Glutamatergic neuron (in vitro differentiated cells): ENCODE results near the gene NOS1AP. TPM values are rescaled to one million over a fixed set of nuclear protein-coding genes. Genes with fewer than 3 reads are reported as not detected.
"Not testable (repeated sequence)": the region's sequence is repeated elsewhere in the genome, so short reads cannot be mapped to it uniquely, and the experiment has no call there.

Source experiments
- DNase-seq: peaks from one replicate; pipeline ENCODE4 v3.0.0; 2022
- H3K27ac Mint-ChIP-seq: one replicate; pipeline ENCODE4 v1.8.0; 2020; ENCODE audit warnings: mild to moderate bottlenecking, mixed read lengths, inconsistent platforms; ENCODE audit not compliant: unreplicated experiment
- H3K27me3 Mint-ChIP-seq: one replicate; pipeline ENCODE4 v1.8.0; 2020; ENCODE audit warnings: mild to moderate bottlenecking, moderate library complexity, mixed read lengths, inconsistent platforms; ENCODE audit not compliant: unreplicated experiment
- H3K36me3 Mint-ChIP-seq: one replicate; pipeline ENCODE4 v1.8.0; 2020; ENCODE audit warnings: mild to moderate bottlenecking, mixed read lengths, inconsistent platforms; ENCODE audit not compliant: unreplicated experiment
- H3K4me1 Mint-ChIP-seq: one replicate; pipeline ENCODE4 v1.8.0; 2020; ENCODE audit warnings: mild to moderate bottlenecking, low read depth, mixed read lengths, inconsistent platforms; ENCODE audit not compliant: unreplicated experiment
- H3K4me3 Mint-ChIP-seq: one replicate; pipeline ENCODE4 v1.8.0; 2020; ENCODE audit warnings: mild to moderate bottlenecking, mixed read lengths, inconsistent platforms; ENCODE audit not compliant: unreplicated experiment
- H3K9me3 Mint-ChIP-seq: one replicate; pipeline ENCODE4 v1.8.0; 2020; ENCODE audit warnings: mild to moderate bottlenecking, moderate library complexity, mixed read lengths, inconsistent platforms; ENCODE audit not compliant: unreplicated experiment
- CTCF ChIP-seq: fragments of 200-600 bp; sonication (generic); IDR thresholded peaks from one replicate; pipeline ENCODE4 v1.5.0; 2021; ENCODE audit not compliant: partially characterized antibody, unreplicated experiment
- total RNA-seq: library from RNA; stranded (reverse); fragmentation: NEBNext Ultra II Directional; extraction: Animal tissue kit (Norgen Biotek cat#: 25700); gene quantifications from one replicate; pipeline ENCODE4 v1.2.1, GENCODE V29; 2021; ENCODE audit not compliant: unreplicated experiment

Gene NOS1AP
- total RNA-seq, 1 donor from 2014 or later: 12.7 TPM

GRCh38 chr1:162040001-162040400 lies 29.5 kb upstream of the NOS1AP start:
- Mint-ChIP-seq H3K4me1 (peaks cover 4% of the 10 kb centered on the region), H3K9me3 (peaks cover 2% of the 10 kb centered on the region)

GRCh38 chr1:162040657-162041056 lies 28.8 kb upstream of the NOS1AP start:
- Mint-ChIP-seq H3K36me3 (peaks cover 4% of the 10 kb centered on the region), H3K9me3 (peaks cover 2% of the 10 kb centered on the region), H3K4me1 (peaks cover 4% of the 10 kb centered on the region), H3K4me3 (no peak overlapping the region), H3K27me3 (peaks cover 2% of the 10 kb centered on the region), H3K27ac (no peak overlapping the region)
- no peak for DNase-seq
- TF ChIP-seq CTCF: no peak

More at GRCh38 chr1:162040001-162040400, 29.5 kb upstream of the NOS1AP start:
- H3K4me3 Mint-ChIP-seq: no peak overlapping the region
- H3K36me3 Mint-ChIP-seq: peaks cover 4% of the 10 kb centered on the region
- no peak for TF ChIP-seq CTCF
- peaks cover 2% of the 10 kb centered on the region for H3K27me3 Mint-ChIP-seq
- H3K27ac Mint-ChIP-seq: no peak overlapping the region
- no peak for DNase-seq

GRCh38 chr1:162042361-162042760 lies 27.1 kb upstream of the NOS1AP start:
- TF ChIP-seq CTCF: no peak
- no peaks in the 10 kb centered on the region for H3K27me3 Mint-ChIP-seq
- no peak overlapping the region for H3K4me3 Mint-ChIP-seq
- no peaks in the 10 kb centered on the region for H3K9me3 Mint-ChIP-seq
- no peak for DNase-seq
- peaks cover under 1% of the 10 kb centered on the region for H3K36me3 Mint-ChIP-seq
- no peak overlapping the region for H3K27ac Mint-ChIP-seq
- no peaks in the 10 kb centered on the region for H3K4me1 Mint-ChIP-seq

GRCh38 chr1:162046921-162047320 lies 22.6 kb upstream of the NOS1AP start:
- H3K27ac Mint-ChIP-seq: no peak overlapping the region
- DNase-seq: no peak
- no peaks in the 10 kb centered on the region for H3K9me3 Mint-ChIP-seq
- H3K4me3 Mint-ChIP-seq: no peak overlapping the region
- no peak for TF ChIP-seq CTCF
- no peaks in the 10 kb centered on the region for H3K36me3 Mint-ChIP-seq
- H3K27me3 Mint-ChIP-seq: no peaks in the 10 kb centered on the region
- no peaks in the 10 kb centered on the region for H3K4me1 Mint-ChIP-seq

GRCh38 chr1:162053949-162054348 lies 15.5 kb upstream of the NOS1AP start:
- not testable (repeated sequence) for H3K27ac Mint-ChIP-seq, H3K4me1 Mint-ChIP-seq, H3K36me3 Mint-ChIP-seq, H3K4me3 Mint-ChIP-seq, DNase-seq, H3K9me3 Mint-ChIP-seq, H3K27me3 Mint-ChIP-seq

GRCh38 chr1:162055062-162055461 lies 14.4 kb upstream of the NOS1AP start:
- no peak overlapping the region for H3K27ac Mint-ChIP-seq
- H3K4me3 Mint-ChIP-seq: no peak overlapping the region
- no peaks in the 10 kb centered on the region for H3K9me3 Mint-ChIP-seq

More at GRCh38 chr1:162055062-162055461, 14.4 kb upstream of the NOS1AP start:
- Mint-ChIP-seq H3K36me3 (no peaks in the 10 kb centered on the region), H3K4me1 (no peaks in the 10 kb centered on the region), H3K27me3 (no peaks in the 10 kb centered on the region)
- no peak for DNase-seq
- TF ChIP-seq CTCF: no peak
